IMR-90 (cell line): Measurements from ENCODE around the gene CASK. TPM values are rescaled to one million over a fixed set of nuclear protein-coding genes. Genes with fewer than 3 reads are reported as not detected.

Source experiments
- ATAC-seq: fragments of 200-7000 bp; cut with Tn5 transposase; 2 replicates; pipeline ENCODE4 v1.9.1; 2020; ENCODE audit warnings: low read depth, mild to moderate bottlenecking, moderate library complexity
- BruUV-seq: library from RNA; stranded (reverse); fragments of 400-500 nt; replicated peaks from 2 replicates; lab custom pipeline; 2021; lab: Mats Ljungman, UMichigan
- CTCF ChIA-PET: fragments of 300-600 bp; formaldehyde crosslinking; extraction: SDS; loops from one replicate; lab custom pipeline; 2021; ENCODE audit warnings: antibody characterized with exemption; lab: Yijun Ruan, JAX
- POLR2A ChIA-PET: fragments of 300-600 bp; sonication (Branson Sonifier 250); formaldehyde crosslinking; loops from one replicate; lab custom pipeline; 2022; ENCODE audit warnings: antibody characterized with exemption; ENCODE audit not compliant: unreplicated experiment; lab: Charles Lee
- DNase-seq: peaks from one replicate; pipeline ENCODE4 v3.0.0; 2013
- H2AFZ ChIP-seq: replicated peaks from 2 replicates; pipeline ENCODE3; 2013; ENCODE audit warnings: low read length, mild to moderate bottlenecking; ENCODE audit not compliant: poor library complexity
- H2AK5ac ChIP-seq: 2 replicates; pipeline ENCODE4 v1.6.1; 2013; ENCODE audit warnings: low read depth, low read length, inconsistent platforms
- H2AK9ac ChIP-seq: replicated peaks from 2 replicates; pipeline ENCODE3; 2013; ENCODE audit warnings: mild to moderate bottlenecking, low read depth, low read length, moderate library complexity; ENCODE audit not compliant: poor library complexity
- H2BK120ac ChIP-seq: 2 replicates; pipeline ENCODE4 v1.6.1; 2013; ENCODE audit warnings: low read depth, low read length, inconsistent platforms
- H2BK15ac ChIP-seq: 3 replicates; pipeline ENCODE4 v1.6.1; 2013; ENCODE audit warnings: low read depth, low read length, inconsistent platforms
- H2BK20ac ChIP-seq: 2 replicates; pipeline ENCODE4 v1.6.1; 2013; ENCODE audit warnings: low read depth, mild to moderate bottlenecking, inconsistent platforms, low read length, moderate library complexity
- H2BK5ac ChIP-seq: 2 replicates; pipeline ENCODE4 v1.6.1; 2013; ENCODE audit warnings: mild to moderate bottlenecking, low read depth, low read length, inconsistent platforms; ENCODE audit not compliant: poor library complexity, severe bottlenecking
- H3K14ac ChIP-seq: replicated peaks from 2 replicates; pipeline ENCODE4 v1.6.1; 2013; ENCODE audit warnings: low read depth, low read length, inconsistent platforms
- H3K18ac ChIP-seq: 2 replicates; pipeline ENCODE4 v1.6.1; 2013; ENCODE audit warnings: low read depth, low read length, control low read depth
- H3K23ac ChIP-seq: 2 replicates; pipeline ENCODE4 v1.6.1; 2013; ENCODE audit warnings: low read depth, low read length, inconsistent platforms
- H3K27ac ChIP-seq: 2 replicates; pipeline ENCODE4 v1.5.1; 2013; ENCODE audit warnings: mild to moderate bottlenecking, control low read depth, low read length; ENCODE audit not compliant: insufficient read depth
- H3K27me3 ChIP-seq: 2 replicates; pipeline ENCODE4 v1.6.1; 2013; ENCODE audit warnings: low read length; ENCODE audit not compliant: control insufficient read depth, insufficient read depth
- H3K36me3 ChIP-seq: 2 replicates; pipeline ENCODE4 v1.6.1; 2013; ENCODE audit warnings: low read length, mixed read lengths; ENCODE audit not compliant: control insufficient read depth, insufficient read depth
- H3K4ac ChIP-seq: 2 replicates; pipeline ENCODE4 v1.6.1; 2013; ENCODE audit warnings: low read depth, low read length, inconsistent platforms
- H3K4me1 ChIP-seq: 2 replicates; pipeline ENCODE4 v1.6.1; 2013; ENCODE audit warnings: low read length, mixed read lengths; ENCODE audit not compliant: control insufficient read depth, insufficient read depth
- H3K4me2 ChIP-seq: 2 replicates; pipeline ENCODE4 v1.6.1; 2013; ENCODE audit warnings: low read depth, mild to moderate bottlenecking, control low read depth, low read length, moderate library complexity
- H3K4me3 ChIP-seq: 2 replicates; pipeline ENCODE4 v1.5.1; 2013; ENCODE audit warnings: low read depth, mild to moderate bottlenecking, control low read depth, low read length, moderate library complexity; ENCODE audit not compliant: insufficient read depth
- H3K56ac ChIP-seq: 2 replicates; pipeline ENCODE4 v1.6.1; 2013; ENCODE audit warnings: low read length, inconsistent platforms; ENCODE audit not compliant: insufficient read depth; ENCODE audit errors: extremely low read depth
- H3K79me1 ChIP-seq, 2 experiments: 2 replicates each; pipeline ENCODE4 v1.6.1; 2013; ENCODE audit warnings: low read length in 2 of 2, inconsistent platforms in 1 of 2, low read depth in 1 of 2
- H3K9ac ChIP-seq: 2 replicates; pipeline ENCODE4 v1.6.1; 2013; ENCODE audit warnings: low read depth, low read length, control low read depth
- H3K9me1 ChIP-seq: 2 replicates; pipeline ENCODE4 v1.6.1; 2013; ENCODE audit warnings: low read length, inconsistent platforms; ENCODE audit not compliant: insufficient read depth
- H3K9me3 ChIP-seq: 2 replicates; pipeline ENCODE4 v1.6.1; 2013; ENCODE audit warnings: low read length; ENCODE audit not compliant: control insufficient read depth, insufficient read depth
- H4K20me1 ChIP-seq: 2 replicates; pipeline ENCODE4 v1.6.1; 2013; ENCODE audit warnings: low read length, inconsistent platforms; ENCODE audit not compliant: insufficient read depth
- H4K5ac ChIP-seq: 2 replicates; pipeline ENCODE4 v1.6.1; 2013; ENCODE audit warnings: mild to moderate bottlenecking, low read depth, low read length, control low read depth
- H4K8ac ChIP-seq, 2 experiments: 2 replicates each; pipeline ENCODE4 v1.6.1; 2013; ENCODE audit warnings: low read depth in 2 of 2, low read length in 2 of 2, control low read depth in 1 of 2, inconsistent platforms in 1 of 2
- H4K91ac ChIP-seq: 2 replicates; pipeline ENCODE4 v1.6.1; 2013; ENCODE audit warnings: low read depth, low read length, inconsistent platforms; ENCODE audit not compliant: insufficient read depth
- BHLHE40 ChIP-seq: fragments of 150-350 bp; IDR thresholded peaks from 2 replicates; pipeline ENCODE4 v1.6.1; 2016; ENCODE audit warnings: mild to moderate bottlenecking, low read depth, low read length
- FOS ChIP-seq: fragments of 150-350 bp; IDR thresholded peaks from 2 replicates; pipeline ENCODE4 v1.6.1; 2016; ENCODE audit warnings: low read depth, low read length
- MAFK ChIP-seq: IDR thresholded peaks from 2 replicates; pipeline ENCODE4 v1.6.1; 2012; ENCODE audit warnings: low read depth, low read length, improper control_type of control experiment
- MAZ ChIP-seq: IDR thresholded peaks from 2 replicates; pipeline ENCODE4 v1.6.1; 2012; ENCODE audit warnings: low read depth, mild to moderate bottlenecking, low read length, improper control_type of control experiment, moderate library complexity, borderline replicate concordance
- MXI1 ChIP-seq: IDR thresholded peaks from 2 replicates; pipeline ENCODE4 v1.6.1; 2012; ENCODE audit warnings: low read depth, mild to moderate bottlenecking, low read length, moderate library complexity, borderline replicate concordance
- POLR2A ChIP-seq: IDR thresholded peaks from 2 replicates; pipeline ENCODE4 v1.6.1; 2012; ENCODE audit warnings: mild to moderate bottlenecking, low read depth, low read length
- RAD21 ChIP-seq: IDR thresholded peaks from 2 replicates; pipeline ENCODE4 v1.6.1; 2012; ENCODE audit warnings: low read length, improper control_type of control experiment
- RFX5 ChIP-seq: IDR thresholded peaks from 2 replicates; pipeline ENCODE4 v1.8.0; 2012; ENCODE audit warnings: low read depth, mild to moderate bottlenecking, low read length, moderate library complexity
- SMC3 ChIP-seq: fragments of 150-350 bp; IDR thresholded peaks from 2 replicates; pipeline ENCODE4 v1.6.1; 2016; ENCODE audit warnings: low read depth, mild to moderate bottlenecking, antibody characterized with exemption, low read length, moderate library complexity
- WGBS, 2 experiments: methylation state at CpG; one replicate each; pipeline versions ENCODE4 v1.1.5 to v1.1.7; 2013; ENCODE audit warnings: missing lambda C conversion rate in 2 of 2; ENCODE audit not compliant: insufficient read length in 1 of 2; ENCODE audit errors: extremely low coverage in 2 of 2; 5-methylcytosine and 5-hydroxymethylcytosine counted together
- dilution Hi-C: fragments of 300-500 bp; cut with HindIII; formaldehyde crosslinking; loops from one replicate; pipeline ENCODE4 v1.14.3; 2018; ENCODE audit warnings: low sequenced_read_pairs; ENCODE audit not compliant: unreplicated experiment
- in situ Hi-C: fragments of 300-500 bp; cut with MboI; formaldehyde crosslinking; loops from 3 replicates; pipeline ENCODE4 v1.14.3; 2019; ENCODE audit warnings: low sequenced_read_pairs, inconsistent platforms, mixed read lengths
- intact Hi-C: fragments of 100-400 bp; cut with micrococcal nuclease; formaldehyde crosslinking; loops from 2 replicates; pipeline ENCODE4 v1.10.0; 2022
- polyA plus RNA-seq, 3 experiments: library from polyadenylated mRNA; depleted of rRNA; stranded (reverse); fragments of >200 nt; gene quantifications; 2 replicates each; pipeline ENCODE4 v1.2.3, GENCODE V29; 2012; ENCODE audit warnings: low replicate concordance in 1 of 3
- total RNA-seq: library from RNA; depleted of rRNA; stranded (reverse); fragments of >200 nt; gene quantifications from 2 replicates; pipeline ENCODE4 v1.2.3, GENCODE V29; 2012
- TF ChIP-seq, protein P1 (sequence below): conservative IDR thresholded peaks from 2 replicates; pipeline ENCODE4 v1.5.1; 2012; ENCODE audit warnings: mild to moderate bottlenecking, low read depth, low read length, improper control_type of control experiment

The CASK gene
- total and polyA plus RNA-seq, 2 of the 4 experiments (the other 2 are of a cell fraction): 9.4 to 17.7 TPM

DNA sequence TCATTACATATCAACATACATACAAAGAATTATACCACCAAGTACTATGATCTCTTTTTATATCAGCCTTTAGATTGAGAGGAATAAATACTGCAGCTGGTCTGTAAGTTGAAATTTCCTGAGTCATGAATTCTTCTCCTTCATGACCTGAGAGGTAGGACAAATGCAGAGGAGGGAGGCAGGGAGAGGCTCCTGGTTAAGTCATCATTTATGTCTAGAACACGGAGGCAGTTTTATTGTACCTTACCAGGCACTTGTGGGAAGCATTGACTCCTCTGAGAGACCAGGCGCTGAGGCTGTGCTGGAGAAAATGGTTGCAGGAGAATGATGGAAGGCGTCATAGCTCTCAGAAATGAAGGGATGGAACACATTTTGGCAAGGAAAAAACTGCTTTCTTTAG, 12.5 kb upstream of the CASK start:
- ChIA-PET CTCF (interaction anchor here (0.6 kb wide), 1 partner anchor 13 kb away, joined by 3 read pairs; no protein-coding TSS in a partner anchor), POLR2A (no interaction called here)
- H3K4me2 ChIP-seq: no peak overlapping the region
- H4K20me1 ChIP-seq: no peaks in the 10 kb centered on the region
- no peak overlapping the region for H2BK120ac ChIP-seq
- no CpG with 5 or more reads among the region's 3 CpGs for WGBS, 2 experiments
- no peak overlapping the region for H4K91ac ChIP-seq
- no peaks in the 10 kb centered on the region for H3K36me3 ChIP-seq
- no TSS peak for BruUV-seq
- no peak overlapping the region for H2BK15ac ChIP-seq
- H2AFZ ChIP-seq: no peak overlapping the region
- H2AK5ac ChIP-seq: no peak overlapping the region
- H3K79me1 ChIP-seq: no peaks in the 10 kb centered on the region
- no peak overlapping the region for H4K8ac ChIP-seq
- no peak overlapping the region for H3K4ac ChIP-seq
- in situ Hi-C loops (no loop called here), dilution Hi-C loops (no loop called here), intact Hi-C loops (no loop called here)
- no peak overlapping the region for H3K14ac ChIP-seq
- no peak overlapping the region for H2BK20ac ChIP-seq
- no peak overlapping the region for H3K27ac ChIP-seq
- no peaks in the 10 kb centered on the region for H3K4me1 ChIP-seq
- H3K27me3 ChIP-seq: peaks cover 6% of the 10 kb centered on the region
- ATAC-seq: no peak
- H2AK9ac ChIP-seq: no peak overlapping the region
- H3K4me3 ChIP-seq: no peak overlapping the region
- DNase-seq: no peak
- H3K23ac ChIP-seq: no peak overlapping the region
- TF ChIP-seq, protein P1, sequence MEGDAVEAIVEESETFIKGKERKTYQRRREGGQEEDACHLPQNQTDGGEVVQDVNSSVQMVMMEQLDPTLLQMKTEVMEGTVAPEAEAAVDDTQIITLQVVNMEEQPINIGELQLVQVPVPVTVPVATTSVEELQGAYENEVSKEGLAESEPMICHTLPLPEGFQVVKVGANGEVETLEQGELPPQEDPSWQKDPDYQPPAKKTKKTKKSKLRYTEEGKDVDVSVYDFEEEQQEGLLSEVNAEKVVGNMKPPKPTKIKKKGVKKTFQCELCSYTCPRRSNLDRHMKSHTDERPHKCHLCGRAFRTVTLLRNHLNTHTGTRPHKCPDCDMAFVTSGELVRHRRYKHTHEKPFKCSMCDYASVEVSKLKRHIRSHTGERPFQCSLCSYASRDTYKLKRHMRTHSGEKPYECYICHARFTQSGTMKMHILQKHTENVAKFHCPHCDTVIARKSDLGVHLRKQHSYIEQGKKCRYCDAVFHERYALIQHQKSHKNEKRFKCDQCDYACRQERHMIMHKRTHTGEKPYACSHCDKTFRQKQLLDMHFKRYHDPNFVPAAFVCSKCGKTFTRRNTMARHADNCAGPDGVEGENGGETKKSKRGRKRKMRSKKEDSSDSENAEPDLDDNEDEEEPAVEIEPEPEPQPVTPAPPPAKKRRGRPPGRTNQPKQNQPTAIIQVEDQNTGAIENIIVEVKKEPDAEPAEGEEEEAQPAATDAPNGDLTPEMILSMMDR: no peak
- no peak for TF ChIP-seq POLR2A
- TF ChIP-seq SMC3: no peak
- no peak for TF ChIP-seq FOS
- TF ChIP-seq RAD21: no peak
- TF ChIP-seq BHLHE40: no peak
- TF ChIP-seq RFX5: no peak
- TF ChIP-seq MAFK: no peak
- no peak for TF ChIP-seq MXI1
- TF ChIP-seq MAZ: no peak
- H4K5ac ChIP-seq: no peak overlapping the region
- no peak overlapping the region for H3K56ac ChIP-seq
- H3K18ac ChIP-seq: no peak overlapping the region
- H3K9me3 ChIP-seq: no peaks in the 10 kb centered on the region
- no peak overlapping the region for H2BK5ac ChIP-seq
- H3K9me1 ChIP-seq: no peaks in the 10 kb centered on the region
- H3K9ac ChIP-seq: no peak overlapping the region
